HepG2 (cell line): ENCODE data around the gene ARHGAP26. TPM values are rescaled to one million over a fixed set of nuclear protein-coding genes. Genes with fewer than 3 reads are reported as not detected.

Experiments
- ATAC-seq: fragments of 200-7000 bp; cut with Tn5 transposase; 3 replicates; pipeline ENCODE4 v1.9.1; 2020; ENCODE audit warnings: mild to moderate bottlenecking, moderate library complexity
- BruUV-seq: library from RNA; stranded (reverse); fragments of 400-500 nt; replicated peaks from 2 replicates; lab custom pipeline; 2021; lab: Mats Ljungman, UMichigan
- CTCF ChIA-PET: fragments of 300-600 bp; formaldehyde crosslinking; extraction: SDS; loops from one replicate; lab custom pipeline; 2021; ENCODE audit warnings: low total read pairs, inconsistent platforms, low intra/inter-chr PET ratio; lab: Yijun Ruan, JAX
- POLR2A ChIA-PET: fragments of 350-600 bp; sonication (Branson Sonifier 250); formaldehyde crosslinking; loops from one replicate; lab custom pipeline; 2020; ENCODE audit warnings: antibody characterized with exemption, inconsistent platforms; lab: Yijun Ruan, JAX
- DNase-seq: peaks from one replicate; pipeline ENCODE4 v3.0.0-alpha.2; 2015; ENCODE audit warnings: low spot score
- FAIRE-seq: peaks from 3 replicates; lab custom pipeline; 2011; peaks lifted over from hg19 to GRCh38; lab: Jason Lieb, UNC
- H2AFZ ChIP-seq: one replicate; pipeline ENCODE4 v1.6.1; 2011; ENCODE audit warnings: low read length, inconsistent platforms
- H3K27ac ChIP-seq: fragments of 300-600 bp; 3 replicates; pipeline ENCODE4 v1.8.0; 2011; ENCODE audit warnings: mixed run types, mild to moderate bottlenecking, mixed read lengths, low read length, inconsistent platforms; ENCODE audit not compliant: insufficient read depth; ENCODE audit errors: extremely low read length
- H3K27me3 ChIP-seq, 2 experiments: fragments of 200-600 bp in 1 of 2; 2 replicates in 1 of 2; 3 replicates in 1 of 2; pipeline versions ENCODE4 v1.6.0 to v1.8.0; 2011; ENCODE audit warnings: low read length in 2 of 2, mild to moderate bottlenecking in 2 of 2, moderate library complexity in 2 of 2, inconsistent platforms in 1 of 2; ENCODE audit not compliant: insufficient read depth in 2 of 2, control insufficient read depth in 1 of 2
- H3K36me3 ChIP-seq, 2 experiments: fragments of 200-600 bp in 1 of 2; replicated peaks in 1 of 2; 2 replicates in 1 of 2; 3 replicates in 1 of 2; pipeline versions ENCODE4 v1.5.1 to v1.8.0; 2011; ENCODE audit warnings: low read length in 2 of 2, inconsistent platforms in 1 of 2; ENCODE audit not compliant: insufficient read depth in 2 of 2, control insufficient read depth in 1 of 2
- H3K4me1 ChIP-seq: 2 replicates; pipeline ENCODE4 v1.5.1; 2012; ENCODE audit warnings: low read length, inconsistent platforms; ENCODE audit not compliant: insufficient read depth
- H3K4me2 ChIP-seq: 2 replicates; pipeline ENCODE4 v1.6.0; 2011; ENCODE audit warnings: low read depth, low read length, inconsistent platforms
- H3K4me3 ChIP-seq, 3 experiments: fragments of 200-600 bp in 1 of 3; sonication (generic), shearing (Covaris generic) in 1 of 3; replicated peaks in 1 of 3; 2 replicates each; pipeline ENCODE4 v1.5.1; 2011 to 2016; ENCODE audit warnings: low read length in 3 of 3, inconsistent platforms in 2 of 3, low read depth in 2 of 3, mild to moderate bottlenecking in 2 of 3, control low read depth in 1 of 3, mixed read lengths in 1 of 3; ENCODE audit not compliant: insufficient read depth in 1 of 3
- H3K79me2 ChIP-seq: one replicate; pipeline ENCODE4 v1.6.1; 2011; ENCODE audit warnings: low read length, inconsistent platforms; ENCODE audit not compliant: insufficient read depth
- H3K9ac ChIP-seq: 2 replicates; pipeline ENCODE4 v1.6.0; 2011; ENCODE audit warnings: mild to moderate bottlenecking, low read depth, low read length, inconsistent platforms; ENCODE audit not compliant: insufficient read depth
- H3K9me3 ChIP-seq: 2 replicates; pipeline ENCODE4 v1.5.1; 2012; ENCODE audit warnings: mild to moderate bottlenecking, low read length
- H4K20me1 ChIP-seq: 2 replicates; pipeline ENCODE4 v1.6.0; 2011; ENCODE audit warnings: inconsistent platforms, mild to moderate bottlenecking, low read length, moderate library complexity; ENCODE audit not compliant: insufficient read depth
- HNRNPK ChIP-seq: fragments of 200-400 bp; formaldehyde crosslinking; IDR thresholded peaks from 2 replicates; pipeline ENCODE4 v1.6.1; 2018; ENCODE audit warnings: low read length, low read depth, moderate library complexity, mild to moderate bottlenecking; ENCODE audit not compliant: poor library complexity, severe bottlenecking
- MAZ ChIP-seq, 2 experiments: sonication (generic) in 1 of 2; formaldehyde crosslinking in 1 of 2; IDR thresholded peaks; 2 replicates each; pipeline versions ENCODE4 v1.5.0 to v1.6.1; 2012 to 2020; ENCODE audit warnings: low read depth in 2 of 2, mild to moderate bottlenecking in 2 of 2, borderline replicate concordance in 1 of 2, improper control_type of control experiment in 1 of 2, low read length in 1 of 2, missing genetic modification reagents in 1 of 2, moderate library complexity in 1 of 2
- MTF1 ChIP-seq: sonication (generic); formaldehyde crosslinking; IDR thresholded peaks from 2 replicates; pipeline ENCODE4 v1.5.0; 2020; ENCODE audit warnings: missing genetic modification reagents
- MXD1 ChIP-seq: sonication (generic); formaldehyde crosslinking; IDR thresholded peaks from 2 replicates; pipeline ENCODE4 v1.4.0; 2020; ENCODE audit warnings: mild to moderate bottlenecking, missing genetic modification reagents
- NFIC ChIP-seq: IDR thresholded peaks from 2 replicates; pipeline ENCODE4 v1.6.1; 2012; ENCODE audit warnings: mild to moderate bottlenecking, low read length, inconsistent platforms
- POGZ ChIP-seq: sonication (generic); formaldehyde crosslinking; IDR thresholded peaks from 2 replicates; pipeline ENCODE4 v1.4.0; 2020; ENCODE audit warnings: mild to moderate bottlenecking, missing genetic modification reagents
- TOPORS ChIP-seq: sonication (generic); formaldehyde crosslinking; IDR thresholded peaks from 2 replicates; pipeline ENCODE4 v1.8.0; 2023; ENCODE audit warnings: mild to moderate bottlenecking, missing genetic modification reagents
- ZNF468 ChIP-seq: sonication (generic); formaldehyde crosslinking; IDR thresholded peaks from 2 replicates; pipeline ENCODE4 v1.8.0; 2022; ENCODE audit warnings: mild to moderate bottlenecking, moderate library complexity, missing genetic modification reagents
- WGBS: methylation state at CpG from one replicate; pipeline ENCODE4 v1.1.6; 2017; ENCODE audit warnings: low lambda C conversion rate; 5-methylcytosine and 5-hydroxymethylcytosine counted together
- in situ Hi-C: cut with HindIII; loops from 2 replicates; pipeline ENCODE4 v1.10.0; 2017; ENCODE audit warnings: low pct_unique_long_range_greater_than_20kb; ENCODE audit not compliant: extremely low pct_ligation_motif_present
- intact Hi-C: fragments of 100-400 bp; cut with micrococcal nuclease; formaldehyde crosslinking; loops from one replicate; pipeline ENCODE4 v1.10.0; 2022; ENCODE audit not compliant: unreplicated experiment
- polyA plus RNA-seq, 8 experiments: library from polyadenylated mRNA; depleted of rRNA in 3 of 8; stranded (reverse) in 7 of 8; unstranded in 1 of 8; fragments of >200 nt; fragmentation: Illumina TruSeq in 4 of 8; extraction: Trizol in 4 of 8; gene quantifications; 2 replicates each; pipeline versions ENCODE4 v1.2.1 to v1.2.3, GENCODE V29; 2011 to 2016; ENCODE audit warnings: low read depth in 4 of 8, missing spikeins in 1 of 8, mixed read lengths in 1 of 8; ENCODE audit not compliant: insufficient read depth in 1 of 8
- total RNA-seq, 5 experiments: library from RNA; depleted of rRNA; stranded (reverse); fragments of >200 nt; fragmentation: Illumina TruSeq; extraction: Trizol; gene quantifications; 2 replicates each; pipeline ENCODE4 v1.2.3, GENCODE V29; 2016; ENCODE audit warnings: low read depth in 1 of 5
- TF ChIP-seq, protein P1 (sequence below), 2 experiments: sonication (generic) in 1 of 2; formaldehyde crosslinking in 1 of 2; IDR thresholded peaks; 2 replicates each; pipeline versions ENCODE4 v1.6.1 to v1.9.0; 2014 to 2022; ENCODE audit warnings: antibody characterized with exemption in 1 of 2, borderline replicate concordance in 1 of 2, inconsistent platforms in 1 of 2, low read depth in 1 of 2, missing genetic modification reagents in 1 of 2

Gene ARHGAP26
- total and polyA plus RNA-seq, 2 of the 13 experiments (the other 11 are each of a cell fraction or from before 2014, with no cell fraction given): 9.6 to 18.2 TPM

GRCh38 chr5:143063175-143063970 is 293.2 kb downstream of the ARHGAP26 start:
- TF ChIP-seq ZNF468 (CRISPR knock-in tag) (no peak), POGZ (no peak), NFIC (no peak), MXD1 (CRISPR knock-in tag) (no peak), HNRNPK (no peak), MAZ (IDR thresholded peaks at IDR 0.05; ENCODE audit: borderline replicate concordance, low read depth, low read length) (no peak), MAZ (CRISPR knock-in tag; IDR thresholded peaks at IDR 0.05; ENCODE audit: low read depth) (no peak), TOPORS (no peak), MTF1 (CRISPR knock-in tag) (no peak)
- TF ChIP-seq, protein P1, sequence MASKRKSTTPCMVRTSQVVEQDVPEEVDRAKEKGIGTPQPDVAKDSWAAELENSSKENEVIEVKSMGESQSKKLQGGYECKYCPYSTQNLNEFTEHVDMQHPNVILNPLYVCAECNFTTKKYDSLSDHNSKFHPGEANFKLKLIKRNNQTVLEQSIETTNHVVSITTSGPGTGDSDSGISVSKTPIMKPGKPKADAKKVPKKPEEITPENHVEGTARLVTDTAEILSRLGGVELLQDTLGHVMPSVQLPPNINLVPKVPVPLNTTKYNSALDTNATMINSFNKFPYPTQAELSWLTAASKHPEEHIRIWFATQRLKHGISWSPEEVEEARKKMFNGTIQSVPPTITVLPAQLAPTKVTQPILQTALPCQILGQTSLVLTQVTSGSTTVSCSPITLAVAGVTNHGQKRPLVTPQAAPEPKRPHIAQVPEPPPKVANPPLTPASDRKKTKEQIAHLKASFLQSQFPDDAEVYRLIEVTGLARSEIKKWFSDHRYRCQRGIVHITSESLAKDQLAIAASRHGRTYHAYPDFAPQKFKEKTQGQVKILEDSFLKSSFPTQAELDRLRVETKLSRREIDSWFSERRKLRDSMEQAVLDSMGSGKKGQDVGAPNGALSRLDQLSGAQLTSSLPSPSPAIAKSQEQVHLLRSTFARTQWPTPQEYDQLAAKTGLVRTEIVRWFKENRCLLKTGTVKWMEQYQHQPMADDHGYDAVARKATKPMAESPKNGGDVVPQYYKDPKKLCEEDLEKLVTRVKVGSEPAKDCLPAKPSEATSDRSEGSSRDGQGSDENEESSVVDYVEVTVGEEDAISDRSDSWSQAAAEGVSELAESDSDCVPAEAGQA (IDR thresholded peaks at IDR 0.05; ENCODE audit: low read depth): no peak
- TF ChIP-seq, protein P1 (CRISPR knock-in tag; IDR thresholded peaks at IDR 0.05; ENCODE audit: borderline replicate concordance): no peak
- Histone ChIP-seq H3K4me1 (no peaks in the 10 kb centered on the region), H3K4me3 (no peak overlapping the region), H3K79me2 (no peaks in the 10 kb centered on the region), H3K27me3 (no peaks in the 10 kb centered on the region), H3K9me3 (no peaks in the 10 kb centered on the region), H3K36me3 (peaks cover 6 to 15% of the 10 kb centered on the region in 2 experiments; a peak in 3 of 5 replicates), H3K27ac (no peak overlapping the region), H4K20me1 (no peaks in the 10 kb centered on the region), H3K9ac (no peak overlapping the region), H3K4me2 (no peak overlapping the region), H2AFZ (no peak overlapping the region)
- intact Hi-C loops: no loop called here
- ATAC-seq: no peak
- BruUV-seq: no TSS peak
- DNase-seq: no peak
- in situ Hi-C loops: no loop called here
- no peak for FAIRE-seq
- ChIA-PET POLR2A (no interaction called here), CTCF (no interaction called here)
- WGBS: 97% methylated on average over 7 of the region's 7 CpGs
